Keratinocyte (primary cell): ENCODE data around the gene KHNYN. TPM values are rescaled to one million over a fixed set of nuclear protein-coding genes. Genes with fewer than 3 reads are reported as not detected.

Experiments used
- DNase-seq: peaks from one replicate; pipeline ENCODE4 v3.0.0-alpha.2; 2011; ENCODE audit warnings: low read depth, missing footprints, low spot score
- FAIRE-seq: peaks from 2 replicates; lab custom pipeline; 2011; peaks lifted over from hg19 to GRCh38; lab: Jason Lieb, UNC
- H2AFZ ChIP-seq: 2 replicates; pipeline ENCODE4 v1.6.0; 2012; ENCODE audit warnings: low read length, control low read depth, inconsistent platforms; ENCODE audit not compliant: control insufficient read depth
- H3K27ac ChIP-seq: 2 replicates; pipeline ENCODE4 v1.5.1; 2011; ENCODE audit warnings: low read length; ENCODE audit not compliant: control insufficient read depth, insufficient read depth
- H3K27me3 ChIP-seq: 3 replicates; pipeline ENCODE4 v1.6.0; 2011; ENCODE audit warnings: low read length; ENCODE audit not compliant: control insufficient read depth, insufficient read depth; ENCODE audit errors: extremely low read depth
- H3K36me3 ChIP-seq, 2 experiments: 2 replicates in 1 of 2; 3 replicates in 1 of 2; pipeline ENCODE4 v1.5.1; 2011; ENCODE audit warnings: low read length in 2 of 2, mild to moderate bottlenecking in 1 of 2; ENCODE audit not compliant: control insufficient read depth in 2 of 2, insufficient read depth in 2 of 2; ENCODE audit errors: extremely low read depth in 1 of 2
- H3K4me1 ChIP-seq: 3 replicates; pipeline ENCODE4 v1.5.1; 2011; ENCODE audit warnings: low read length; ENCODE audit not compliant: control insufficient read depth, insufficient read depth; ENCODE audit errors: extremely low read depth
- H3K4me2 ChIP-seq: 3 replicates; pipeline ENCODE4 v1.6.0; 2011; ENCODE audit warnings: low read depth, low read length; ENCODE audit not compliant: control insufficient read depth, insufficient read depth; ENCODE audit errors: extremely low read depth
- H3K4me3 ChIP-seq, 3 experiments: fragments of 200-600 bp in 1 of 3; sonication (generic) in 1 of 3; 2 replicates in 2 of 3; 3 replicates in 1 of 3; pipeline ENCODE4 v1.5.1; 2011 to 2016; ENCODE audit warnings: low read length in 3 of 3, mild to moderate bottlenecking in 3 of 3, control low read depth in 2 of 3, inconsistent platforms in 1 of 3, low read depth in 1 of 3, mixed read lengths in 1 of 3, mixed run types in 1 of 3, moderate library complexity in 1 of 3; ENCODE audit not compliant: control insufficient read depth in 2 of 3, insufficient read depth in 2 of 3; ENCODE audit errors: extremely low read depth in 1 of 3
- H3K79me2 ChIP-seq: 2 replicates; pipeline ENCODE4 v1.6.0; 2012; ENCODE audit warnings: low read length; ENCODE audit not compliant: control insufficient read depth, insufficient read depth
- H3K9ac ChIP-seq: 3 replicates; pipeline ENCODE4 v1.6.0; 2011; ENCODE audit warnings: low read length; ENCODE audit not compliant: control insufficient read depth, insufficient read depth; ENCODE audit errors: extremely low read depth
- H3K9me1 ChIP-seq: 3 replicates; pipeline ENCODE4 v1.6.0; 2011; ENCODE audit warnings: low read length; ENCODE audit not compliant: control insufficient read depth, insufficient read depth; ENCODE audit errors: extremely low read depth
- H3K9me3 ChIP-seq: 2 replicates; pipeline ENCODE4 v1.5.1; 2012; ENCODE audit warnings: low read depth, low read length; ENCODE audit not compliant: control insufficient read depth
- H4K20me1 ChIP-seq: 3 replicates; pipeline ENCODE4 v1.6.0; 2011; ENCODE audit warnings: low read length; ENCODE audit not compliant: control insufficient read depth, insufficient read depth; ENCODE audit errors: extremely low read depth
- CTCF ChIP-seq, 3 experiments: IDR thresholded peaks in 1 of 3; conservative IDR thresholded peaks in 1 of 3; optimal IDR thresholded peaks in 1 of 3; 2 replicates in 2 of 3; 3 replicates in 1 of 3; pipeline versions ENCODE3 to v1.5.1; 2011; ENCODE audit warnings: low read length in 3 of 3, mild to moderate bottlenecking in 3 of 3, moderate library complexity in 2 of 3, control low read depth in 1 of 3, inconsistent platforms in 1 of 3; ENCODE audit not compliant: insufficient read depth in 2 of 3; ENCODE audit errors: extremely low read depth in 1 of 3
- EZH2 ChIP-seq: IDR thresholded peaks from one replicate; pipeline ENCODE4 v1.6.1; 2012; ENCODE audit warnings: inconsistent platforms, mild to moderate bottlenecking, low read length, moderate library complexity
- dilution Hi-C: fragments of 300-500 bp; cut with MboI; formaldehyde crosslinking; loops from one replicate; pipeline ENCODE4 v1.7.0; 2020; ENCODE audit warnings: low sequenced_read_pairs; ENCODE audit not compliant: extremely low pct_ligation_motif_present
- polyA plus RNA-seq, 5 experiments: library from polyadenylated mRNA; depleted of rRNA in 3 of 5; stranded (reverse) in 3 of 5; stranded (forward) in 1 of 5; unstranded in 1 of 5; fragments of >200 nt; gene quantifications; 1 replicate in 1 of 5; 2 replicates in 3 of 5; 3 replicates in 1 of 5; pipeline versions ENCODE4 v1.2.1 to v1.2.3, GENCODE V29; 2011 to 2012; ENCODE audit warnings: missing spikeins in 2 of 5, low read depth in 1 of 5, low replicate concordance in 1 of 5

KHNYN gene
- polyA plus RNA-seq, 1 donor (not counting 4 experiments of a cell fraction or from before 2014, with no cell fraction given): 26.0 TPM

DNA sequence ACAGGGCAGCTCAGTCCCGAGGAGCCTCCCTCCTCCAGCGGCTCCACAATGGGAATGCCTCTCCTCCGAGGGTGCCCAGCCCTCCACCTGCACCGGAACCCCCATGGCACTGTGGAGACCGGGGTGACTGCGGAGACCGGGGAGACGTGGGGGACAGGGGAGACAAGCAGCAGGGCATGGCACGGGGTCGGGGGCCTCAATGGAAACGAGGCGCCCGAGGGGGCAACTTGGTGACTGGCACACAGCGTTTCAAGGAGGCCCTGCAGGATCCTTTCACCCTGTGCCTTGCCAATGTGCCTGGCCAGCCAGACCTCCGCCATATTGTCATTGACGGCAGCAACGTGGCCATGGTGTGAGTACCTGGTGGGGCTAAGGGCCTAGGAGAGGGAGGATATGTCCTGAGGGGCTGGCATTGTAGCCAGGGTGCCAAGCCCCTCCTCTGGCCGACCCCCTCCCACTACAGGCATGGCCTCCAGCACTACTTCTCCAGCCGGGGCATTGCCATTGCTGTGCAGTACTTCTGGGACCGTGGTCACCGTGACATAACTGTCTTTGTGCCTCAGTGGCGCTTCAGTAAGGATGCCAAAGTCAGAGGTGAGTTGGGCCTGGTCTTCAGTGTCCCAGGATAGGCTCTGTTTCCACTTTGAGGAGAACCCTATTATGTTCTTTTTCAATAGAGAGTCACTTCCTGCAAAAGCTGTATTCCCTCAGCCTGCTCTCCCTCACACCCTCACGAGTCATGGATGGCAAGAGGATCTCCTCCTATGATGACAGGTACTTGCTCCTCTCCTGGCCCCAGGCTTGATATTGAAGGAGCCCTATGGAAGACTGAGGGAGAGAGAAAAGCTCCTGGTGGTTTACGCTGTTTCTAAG is 2.7 kb downstream of the KHNYN start:
- DNase-seq (no peak), FAIRE-seq (no peak)
- H2AFZ ChIP-seq: no peak overlapping the region
- no peaks in the 10 kb centered on the region for H3K9me1 ChIP-seq
- no peaks in the 10 kb centered on the region for H3K27me3 ChIP-seq
- H3K36me3 ChIP-seq: peaks cover 29 to 41% of the 10 kb centered on the region in 2 experiments
- H3K4me2 ChIP-seq: peak overlapping the region; percentile 94
- no peaks in the 10 kb centered on the region for H3K9me3 ChIP-seq
- H3K9ac ChIP-seq: peak overlapping the region; percentile 95
- dilution Hi-C loops: no loop called here
- peaks cover 28% of the 10 kb centered on the region for H3K4me1 ChIP-seq
- no peak overlapping the region for H3K27ac ChIP-seq
- no peaks in the 10 kb centered on the region for H4K20me1 ChIP-seq
- peak overlapping the region; percentile 33 to 96 (median 62) for H3K4me3 ChIP-seq
- H3K79me2 ChIP-seq: peaks cover 25% of the 10 kb centered on the region
- TF ChIP-seq EZH2 (no peak), CTCF (optimal IDR thresholded peaks at IDR 0.05 in 1 of 3, IDR thresholded peaks at IDR 0.05 in 1 of 3, conservative IDR thresholded peaks at IDR 0.05 in 1 of 3; ENCODE audit: extremely low read depth in 1 of 3, insufficient read depth in 2 of 3, low read length in 3 of 3) (no peak)

DNA sequence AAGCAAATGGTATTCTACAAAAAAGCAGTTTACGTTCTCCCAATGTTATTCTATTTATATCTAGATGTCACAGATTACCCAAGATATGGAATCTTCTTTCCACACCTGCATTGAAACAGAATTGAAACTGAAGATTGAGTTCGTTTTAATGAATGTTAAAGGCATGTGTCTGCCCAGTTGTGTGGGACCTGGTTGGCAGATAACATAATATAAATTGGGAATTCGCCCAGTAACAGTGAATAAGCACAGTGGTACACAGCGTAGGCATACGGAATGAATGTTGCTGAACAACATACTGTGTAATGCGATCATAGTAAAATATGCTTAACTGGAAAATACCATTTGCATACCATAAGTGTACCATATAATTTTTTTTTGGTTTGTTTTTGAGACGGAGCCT is 4.3 kb downstream of the KHNYN start:
- dilution Hi-C loops: no loop called here
- no peaks in the 10 kb centered on the region for H4K20me1 ChIP-seq
- TF ChIP-seq CTCF (optimal IDR thresholded peaks at IDR 0.05 in 1 of 3, IDR thresholded peaks at IDR 0.05 in 1 of 3, conservative IDR thresholded peaks at IDR 0.05 in 1 of 3; ENCODE audit: extremely low read depth in 1 of 3, insufficient read depth in 2 of 3, low read length in 3 of 3) (no peak), EZH2 (no peak)
- DNase-seq (no peak), FAIRE-seq (no peak)
- H2AFZ ChIP-seq: no peak overlapping the region
- H3K27ac ChIP-seq: no peak overlapping the region
- H3K36me3 ChIP-seq: peaks cover 37 to 53% of the 10 kb centered on the region in 2 experiments
- no peaks in the 10 kb centered on the region for H3K27me3 ChIP-seq
- H3K9me3 ChIP-seq: no peaks in the 10 kb centered on the region
- peaks cover 27% of the 10 kb centered on the region for H3K79me2 ChIP-seq
- no peaks in the 10 kb centered on the region for H3K9me1 ChIP-seq
- no peak overlapping the region for H3K4me2 ChIP-seq
- H3K9ac ChIP-seq: no peak overlapping the region
- peaks cover 24% of the 10 kb centered on the region for H3K4me1 ChIP-seq
- H3K4me3 ChIP-seq: no peak overlapping the region
